Measurements from ENCODE around the gene MAEA. TPM values are rescaled to one million over a fixed set of nuclear protein-coding genes. Genes with fewer than 3 reads are reported as not detected.

The MAEA gene
- polyA plus RNA-seq, 3 donors: 34.3 to 83.5 (median 37.7) TPM

- 97% methylated on average over 18 of the region's 21 CpGs for WGBS (ENCODE audit: insufficient coverage)
- Mint-ChIP-seq H3K27ac (peak overlapping the region in 2 of 7 donors; percentile 6 to 26), H3K36me3 (peaks cover 1 to 2% of the 10 kb centered on the region in 2 donors), H3K27me3 (ENCODE audit: low read depth in 3 of 3) (peaks cover 2 to 4% (median 3%) of the 10 kb centered on the region in 3 donors), H3K9me3 (peaks cover 19 to 57% (median 32%) of the 10 kb centered on the region in 7 donors), H3K4me3 (no peak overlapping the region), H3K4me1 (no peaks in the 10 kb centered on the region)
- no peaks in the 10 kb centered on the region for H3K27me3 ChIP-seq (ENCODE audit: control insufficient read depth in 2 of 2, insufficient read depth in 2 of 2, low read length in 2 of 2)
- H3K9ac ChIP-seq (ENCODE audit: insufficient read depth, low read length, poor library complexity, severe bottlenecking): no peak overlapping the region
- H3K9me3 ChIP-seq (replicated peaks in 1 of 2; ENCODE audit: control insufficient read depth in 1 of 2, insufficient read depth in 1 of 2, low read length in 2 of 2): peaks cover 21 to 23% of the 10 kb centered on the region in 2 donors
- no peak overlapping the region for H3K4me3 ChIP-seq (replicated peaks in 1 of 3; ENCODE audit: low read depth in 2 of 3, low read length in 3 of 3)
- no peaks in the 10 kb centered on the region for H3K36me3 ChIP-seq (replicated peaks in 1 of 2; ENCODE audit: control insufficient read depth in 1 of 2, insufficient read depth in 2 of 2, low read length in 2 of 2)
- DNase-seq: no peak
- no peak overlapping the region for H3K27ac ChIP-seq (ENCODE audit: low read depth in 1 of 2, low read length in 2 of 2)
- H3K79me2 ChIP-seq (ENCODE audit: insufficient read depth, low read length): no peaks in the 10 kb centered on the region
- H3K4me1 ChIP-seq (ENCODE audit: control insufficient read depth in 1 of 2, insufficient read depth in 2 of 2, low read length in 2 of 2): no peaks in the 10 kb centered on the region
- TF ChIP-seq CTCF (IDR thresholded peaks at IDR 0.05): no peak
- intact Hi-C loops (cut with micrococcal nuclease): no loop called here
- no peaks in the 10 kb centered on the region for H4K20me1 ChIP-seq (ENCODE audit: insufficient read depth, low read length)
- no peak overlapping the region for H2AFZ ChIP-seq (ENCODE audit: insufficient read depth, low read depth, low read length, poor library complexity, severe bottlenecking)
- no peak overlapping the region for H3K4me2 ChIP-seq (replicated peaks; ENCODE audit: extremely low read depth, low read length, poor library complexity, severe bottlenecking)
Observed at GRCh38 chr4:1261107-1261928, 28.4 kb upstream of the MAEA start.

- Mint-ChIP-seq H3K9me3 (peaks cover 13 to 55% (median 24%) of the 10 kb centered on the region in 7 donors), H3K36me3 (peaks cover 0 to 2% of the 10 kb centered on the region in 2 donors), H3K4me1 (peaks cover 1% of the 10 kb centered on the region), H3K27ac (no peak overlapping the region), H3K27me3 (ENCODE audit: low read depth in 3 of 3) (peaks cover 1 to 8% (median 2%) of the 10 kb centered on the region in 3 donors), H3K4me3 (no peak overlapping the region)
- H3K4me1 ChIP-seq (ENCODE audit: control insufficient read depth in 1 of 2, insufficient read depth in 2 of 2, low read length in 2 of 2): no peaks in the 10 kb centered on the region
- no peaks in the 10 kb centered on the region for H3K79me2 ChIP-seq (ENCODE audit: insufficient read depth, low read length)
- no peaks in the 10 kb centered on the region for H3K27me3 ChIP-seq (ENCODE audit: control insufficient read depth in 2 of 2, insufficient read depth in 2 of 2, low read length in 2 of 2)
- no peak overlapping the region for H3K9ac ChIP-seq (ENCODE audit: insufficient read depth, low read length, poor library complexity, severe bottlenecking)
- no peak overlapping the region for H3K27ac ChIP-seq (ENCODE audit: low read depth in 1 of 2, low read length in 2 of 2)
- H4K20me1 ChIP-seq (ENCODE audit: insufficient read depth, low read length): no peaks in the 10 kb centered on the region
- peaks cover 9 to 14% of the 10 kb centered on the region in 2 donors for H3K9me3 ChIP-seq (replicated peaks in 1 of 2; ENCODE audit: control insufficient read depth in 1 of 2, insufficient read depth in 1 of 2, low read length in 2 of 2)
- intact Hi-C loops (cut with micrococcal nuclease): loop anchor here (5.0 kb wide), 1 partner anchor 133 kb away; no protein-coding TSS in a partner anchor
- H3K36me3 ChIP-seq (replicated peaks in 1 of 2; ENCODE audit: control insufficient read depth in 1 of 2, insufficient read depth in 2 of 2, low read length in 2 of 2): no peaks in the 10 kb centered on the region
- no peak overlapping the region for H3K4me3 ChIP-seq (replicated peaks in 1 of 3; ENCODE audit: low read depth in 2 of 3, low read length in 3 of 3)
- no peak overlapping the region for H3K4me2 ChIP-seq (replicated peaks; ENCODE audit: extremely low read depth, low read length, poor library complexity, severe bottlenecking)
- DNase-seq: no peak
- WGBS (ENCODE audit: insufficient coverage): 94% methylated on average over 2 of the region's 3 CpGs
- no peak overlapping the region for H2AFZ ChIP-seq (ENCODE audit: insufficient read depth, low read depth, low read length, poor library complexity, severe bottlenecking)
- no peak for TF ChIP-seq CTCF (IDR thresholded peaks at IDR 0.05)
Observed at GRCh38 chr4:1264942-1265341, 24.7 kb upstream of the MAEA start.
